NCI-H1105 treated with DMSO at 0.1 percent for 48 hours (cell line): ENCODE results near the gene ADCY1.

Experiments
- DNase-seq: peaks from one replicate; lab custom pipeline; 2025; lab: John Stamatoyannopoulos, UW

The ADCY1 gene

GRCh38 chr7:45695249-45695995, 121.3 kb downstream of the ADCY1 start:
- DNase-seq: no peak

GRCh38 chr7:45696476-45696875, 122.3 kb downstream of the ADCY1 start:
- no peak for DNase-seq

GRCh38 chr7:45697576-45698136, 123.5 kb downstream of the ADCY1 start:
- DNase-seq: no peak

- no peak for DNase-seq
These were observed 124.3 kb downstream of the ADCY1 start for GRCh38 chr7:45698303-45699014.

GRCh38 chr7:45699015-45699309, 124.8 kb downstream of the ADCY1 start:
- DNase-seq: no peak

GRCh38 chr7:45699726-45700390, 125.7 kb downstream of the ADCY1 start:
- DNase-seq: no peak

GRCh38 chr7:45700556-45700955, 126.4 kb downstream of the ADCY1 start:
- DNase-seq: no peak

GRCh38 chr7:45701701-45702510, 127.7 kb downstream of the ADCY1 start:
- DNase-seq: no peak

GRCh38 chr7:45702751-45703150, 128.6 kb downstream of the ADCY1 start:
- no peak for DNase-seq

GRCh38 chr7:45703373-45703821, 129.2 kb downstream of the ADCY1 start:
- no peak for DNase-seq

GRCh38 chr7:45703911-45704682, 129.9 kb downstream of the ADCY1 start:
- DNase-seq: no peak

GRCh38 chr7:45704683-45705016, 130.5 kb downstream of the ADCY1 start:
- no peak for DNase-seq

- no peak for DNase-seq
These were observed 134.1 kb downstream of the ADCY1 start for GRCh38 chr7:45708046-45708950.

GRCh38 chr7:45709168-45710042, 135.2 kb downstream of the ADCY1 start:
- DNase-seq: no peak

- no peak for DNase-seq
These were observed 136.3 kb downstream of the ADCY1 start for GRCh38 chr7:45710271-45711160.

- no peak for DNase-seq
These were observed 137.0 kb downstream of the ADCY1 start for GRCh38 chr7:45711161-45711490.

- DNase-seq: no peak
These were observed 138.0 kb downstream of the ADCY1 start for GRCh38 chr7:45712057-45712689.
